ENCODE results near the gene GEMIN7. TPM values are rescaled to one million over a fixed set of nuclear protein-coding genes. Genes with fewer than 3 reads are reported as not detected.

Gene GEMIN7
- total RNA-seq, 1 experiment from 2014 or later, result 29.6 TPM

GRCh38 chr19:45090034-45090433, 11.0 kb downstream of the GEMIN7 start:
- no peak overlapping the region for H3K27ac ChIP-seq
- DNase-seq, result no peak
- peaks cover 4% of the 10 kb centered on the region; the same call in 1 of the 2 replicates for H3K36me3 ChIP-seq (ENCODE audit: low read depth)
- ChIA-PET CTCF (no interaction called here), POLR2A (ENCODE audit: unreplicated experiment) (no interaction called here)
- peaks cover 32% of the 10 kb centered on the region for H3F3A ChIP-seq (ENCODE audit: insufficient read depth, low read depth)
- H4K20me1 ChIP-seq (ENCODE audit: insufficient read depth), result peaks cover 22% of the 10 kb centered on the region
- H3K4me2 ChIP-seq, result no peak overlapping the region
- no peaks in the 10 kb centered on the region for H3K9me3 ChIP-seq (ENCODE audit: insufficient read depth, low read depth)
- peaks cover 12% of the 10 kb centered on the region for H3K4me1 ChIP-seq (replicated peaks; ENCODE audit: insufficient read depth)
- H3K27me3 ChIP-seq (ENCODE audit: insufficient read depth, low read depth), result no peaks in the 10 kb centered on the region
- H3K4me3 ChIP-seq, result no peak overlapping the region
- intact Hi-C loops (cut with micrococcal nuclease; ENCODE audit: unreplicated experiment), result loop anchor here (5.0 to 10.0 kb wide), 3 partner anchors 62 to 315 kb away; partner anchors contain the start of genes EXOC3L2, POLR1G and PPP1R13L
- no peak for TF ChIP-seq EZH2 (IDR thresholded peaks at IDR 0.05; ENCODE audit: low read depth)
- TF ChIP-seq CTCF (conservative IDR thresholded peaks at IDR 0.05), result no peak
- no peak overlapping the region for H2AFZ ChIP-seq
- H3K79me2 ChIP-seq (ENCODE audit: low read depth), result peaks cover 29% of the 10 kb centered on the region
- BruUV-seq (replicated peaks), result no TSS peak
- no peaks in the 10 kb centered on the region for H3K9me2 ChIP-seq (ENCODE audit: insufficient read depth)

- CTCF ChIA-PET, result no interaction called here
These were observed 11.5 kb downstream of the GEMIN7 start for GRCh38 chr19:45090606-45091005.

More at GRCh38 chr19:45090606-45091005, 11.5 kb downstream of the GEMIN7 start:
- intact Hi-C loops (cut with micrococcal nuclease; ENCODE audit: unreplicated experiment), result loop anchor here (5.0 to 10.0 kb wide), 3 partner anchors 62 to 314 kb away; partner anchors contain the start of genes EXOC3L2, POLR1G and PPP1R13L
- no peak for DNase-seq
- Histone ChIP-seq H3K4me1 (replicated peaks; ENCODE audit: insufficient read depth) (peaks cover 12% of the 10 kb centered on the region), H3K36me3 (ENCODE audit: low read depth) (peaks cover 4% of the 10 kb centered on the region; the same call in 1 of the 2 replicates), H3K9me3 (ENCODE audit: insufficient read depth, low read depth) (no peaks in the 10 kb centered on the region), H3K4me2 (no peak overlapping the region), H3K9me2 (ENCODE audit: insufficient read depth) (no peaks in the 10 kb centered on the region), H3K27ac (no peak overlapping the region), H3K4me3 (no peak overlapping the region), H4K20me1 (ENCODE audit: insufficient read depth) (peaks cover 27% of the 10 kb centered on the region), H3F3A (ENCODE audit: insufficient read depth, low read depth) (peaks cover 32% of the 10 kb centered on the region), H3K79me2 (ENCODE audit: low read depth) (peaks cover 35% of the 10 kb centered on the region), H3K27me3 (ENCODE audit: insufficient read depth, low read depth) (no peaks in the 10 kb centered on the region), H2AFZ (no peak overlapping the region)
- TF ChIP-seq CTCF (conservative IDR thresholded peaks at IDR 0.05) (no peak), EZH2 (IDR thresholded peaks at IDR 0.05; ENCODE audit: low read depth) (no peak)
- BruUV-seq (replicated peaks), result no TSS peak
- POLR2A ChIA-PET (ENCODE audit: unreplicated experiment), result no interaction called here
